ENCODE data around the gene S100Z. TPM values are rescaled to one million over a fixed set of nuclear protein-coding genes. Genes with fewer than 3 reads are reported as not detected.

Gene S100Z
- total and polyA plus RNA-seq, 2 of the 8 experiments (the other 6 are each of a cell fraction or from before 2014, with no cell fraction given) = 0.30 TPM; not detected in 1

DNA sequence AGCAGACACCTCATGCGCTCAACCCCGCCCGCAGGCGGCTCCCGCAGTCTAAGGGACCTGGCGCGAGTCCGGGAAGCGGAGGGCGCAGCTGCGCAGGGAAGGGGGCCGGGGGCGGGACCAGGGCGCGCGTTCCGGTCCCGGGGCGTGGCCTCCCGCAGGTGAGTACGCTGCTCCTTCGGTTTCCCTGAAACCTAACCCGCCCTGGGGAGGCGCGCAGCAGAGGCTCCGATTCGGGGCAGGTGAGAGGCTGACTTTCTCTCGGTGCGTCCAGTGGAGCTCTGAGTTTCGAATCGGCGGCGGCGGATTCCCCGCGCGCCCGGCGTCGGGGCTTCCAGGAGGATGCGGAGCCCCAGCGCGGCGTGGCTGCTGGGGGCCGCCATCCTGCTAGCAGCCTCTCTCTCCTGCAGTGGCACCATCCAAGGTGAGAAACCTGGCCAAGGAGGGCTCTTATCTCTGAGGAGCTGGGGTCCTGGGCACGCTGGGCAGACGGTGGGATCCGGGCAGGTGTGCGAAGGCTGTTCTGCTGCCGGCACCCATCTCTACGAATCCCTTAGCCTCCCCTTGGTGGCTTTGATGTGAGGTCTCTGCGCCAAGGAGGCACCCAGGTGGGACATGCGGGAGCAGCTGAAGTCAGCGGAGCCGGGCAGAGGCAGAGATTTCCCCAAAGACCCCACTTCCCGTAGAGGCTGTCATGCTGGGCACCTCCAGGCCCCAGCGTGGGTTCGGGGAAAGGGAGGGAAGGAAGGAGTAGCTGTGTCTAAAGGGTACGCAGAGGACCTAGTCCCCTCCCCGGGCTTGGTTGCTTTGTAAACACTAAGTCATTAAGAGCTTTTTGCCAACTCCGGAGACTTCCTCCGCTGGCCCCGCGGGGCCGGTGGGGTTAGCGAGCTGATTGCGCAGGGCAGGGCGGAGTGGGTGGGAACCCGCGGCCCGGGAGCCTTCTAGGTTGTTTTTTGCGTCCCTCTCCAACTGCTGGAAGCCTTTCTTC, 30.7 kb upstream of the S100Z start, which contains the start of gene F2RL1 (continued):
- TF ChIP-seq, protein P1, sequence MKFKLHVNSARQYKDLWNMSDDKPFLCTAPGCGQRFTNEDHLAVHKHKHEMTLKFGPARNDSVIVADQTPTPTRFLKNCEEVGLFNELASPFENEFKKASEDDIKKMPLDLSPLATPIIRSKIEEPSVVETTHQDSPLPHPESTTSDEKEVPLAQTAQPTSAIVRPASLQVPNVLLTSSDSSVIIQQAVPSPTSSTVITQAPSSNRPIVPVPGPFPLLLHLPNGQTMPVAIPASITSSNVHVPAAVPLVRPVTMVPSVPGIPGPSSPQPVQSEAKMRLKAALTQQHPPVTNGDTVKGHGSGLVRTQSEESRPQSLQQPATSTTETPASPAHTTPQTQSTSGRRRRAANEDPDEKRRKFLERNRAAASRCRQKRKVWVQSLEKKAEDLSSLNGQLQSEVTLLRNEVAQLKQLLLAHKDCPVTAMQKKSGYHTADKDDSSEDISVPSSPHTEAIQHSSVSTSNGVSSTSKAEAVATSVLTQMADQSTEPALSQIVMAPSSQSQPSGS (IDR thresholded peaks at IDR 0.05; ENCODE audit: low read length) = peak; percentile 24; the same call in 1 of the 2 replicates
- TF ChIP-seq NRF1 (IDR thresholded peaks at IDR 0.05; ENCODE audit: low read depth, low read length) (peak; percentile 52), POLR2AphosphoS5 (IDR thresholded peaks at IDR 0.05; ENCODE audit: low read depth, low read length) (peak; percentile 89), HDAC2 (IDR thresholded peaks at IDR 0.05; ENCODE audit: borderline replicate concordance in 1 of 2, low read depth in 2 of 2, low read length in 2 of 2) (peak; percentile 75 to 86; a peak in 3 of 4 replicates), SIRT6 (IDR thresholded peaks at IDR 0.05; ENCODE audit: low read length) (no peak), PHF8 (conservative IDR thresholded peaks at IDR 0.05; ENCODE audit: low read depth, low read length) (peak; percentile 68), FOSL1 (IDR thresholded peaks at IDR 0.05; ENCODE audit: insufficient read depth, low read depth, low read length) (no peak), YY1 (IDR thresholded peaks at IDR 0.05; ENCODE audit: low read depth, low read length) (no peak), BCL11A (IDR thresholded peaks at IDR 0.05; ENCODE audit: low read depth in 2 of 2, low read length in 2 of 2) (no peak), TAF7 (optimal IDR thresholded peaks at IDR 0.05; ENCODE audit: borderline replicate concordance, low read depth, low read length) (peak; percentile 86), RNF2 (IDR thresholded peaks at IDR 0.05; ENCODE audit: borderline replicate concordance, low read depth, low read length, missing control alignments, poor library complexity, severe bottlenecking) (no peak), GTF2F1 (IDR thresholded peaks at IDR 0.05; ENCODE audit: borderline replicate concordance, low read depth, low read length) (peak; percentile 18; the same call in 1 of the 2 replicates), SIX5 (IDR thresholded peaks at IDR 0.05; ENCODE audit: low read depth, low read length) (no peak)
- TF ChIP-seq, protein P2, sequence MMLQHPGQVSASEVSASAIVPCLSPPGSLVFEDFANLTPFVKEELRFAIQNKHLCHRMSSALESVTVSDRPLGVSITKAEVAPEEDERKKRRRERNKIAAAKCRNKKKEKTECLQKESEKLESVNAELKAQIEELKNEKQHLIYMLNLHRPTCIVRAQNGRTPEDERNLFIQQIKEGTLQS (IDR thresholded peaks at IDR 0.05; ENCODE audit: insufficient read depth, low read depth, low read length) = no peak
- TF ChIP-seq, protein P3, sequence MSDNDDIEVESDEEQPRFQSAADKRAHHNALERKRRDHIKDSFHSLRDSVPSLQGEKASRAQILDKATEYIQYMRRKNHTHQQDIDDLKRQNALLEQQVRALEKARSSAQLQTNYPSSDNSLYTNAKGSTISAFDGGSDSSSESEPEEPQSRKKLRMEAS (IDR thresholded peaks at IDR 0.05) = peak; percentile 54; the same call in 1 of the 2 replicates
